SU-DHL-6 (cell line): ENCODE data around the gene CEP44.

Source experiments
- CTCF ChIP-seq: fragments of 200-600 bp; sonication (generic); IDR thresholded peaks from one replicate; pipeline ENCODE4 v1.5.1; 2017; ENCODE audit warnings: antibody characterized with exemption, mild to moderate bottlenecking, low read length, moderate library complexity; ENCODE audit not compliant: insufficient read depth, poor library complexity, severe bottlenecking
- EZH2phosphoT487 ChIP-seq: fragments of 200-600 bp; sonication (generic), shearing (Covaris generic); conservative IDR thresholded peaks from 2 replicates; pipeline ENCODE4 v1.6.1; 2018; ENCODE audit warnings: mild to moderate bottlenecking, antibody characterized with exemption, low read length, moderate library complexity, mixed read lengths

DNA sequence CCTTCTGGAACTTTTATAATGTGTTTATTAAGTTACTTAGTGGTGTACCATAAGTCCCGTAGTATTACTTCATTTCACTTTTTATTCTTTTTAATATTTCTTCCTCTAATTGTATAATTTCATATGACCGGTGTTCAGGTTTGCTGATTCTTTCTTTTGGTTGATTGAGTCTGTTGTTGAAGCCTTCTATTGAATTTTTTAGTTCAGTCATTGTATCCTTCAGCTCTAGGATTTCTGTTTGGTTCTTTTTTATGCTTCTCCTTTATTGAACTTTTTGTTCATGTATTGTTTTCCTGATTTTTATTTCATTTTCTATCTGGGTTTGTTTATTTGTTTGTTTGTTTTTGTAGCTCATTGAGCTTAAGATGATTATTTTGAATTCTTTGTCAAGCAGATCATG lies 8.8 kb downstream of the CEP44 start:
- TF ChIP-seq CTCF: no peak
- no peak for TF ChIP-seq EZH2phosphoT487
